NCI-H2196 (cell line): Measurements from ENCODE around the gene TMEM123.

Experiments used
- DNase-seq: peaks from one replicate; lab custom pipeline; 2025; ENCODE audit not compliant: unreplicated experiment; lab: John Stamatoyannopoulos, UW

TMEM123 gene

GRCh38 chr11:102472127-102472526, 19.6 kb upstream of the TMEM123 start:
- DNase-seq: no peak

GRCh38 chr11:102471474-102471873, 18.9 kb upstream of the TMEM123 start:
- DNase-seq: no peak

DNA sequence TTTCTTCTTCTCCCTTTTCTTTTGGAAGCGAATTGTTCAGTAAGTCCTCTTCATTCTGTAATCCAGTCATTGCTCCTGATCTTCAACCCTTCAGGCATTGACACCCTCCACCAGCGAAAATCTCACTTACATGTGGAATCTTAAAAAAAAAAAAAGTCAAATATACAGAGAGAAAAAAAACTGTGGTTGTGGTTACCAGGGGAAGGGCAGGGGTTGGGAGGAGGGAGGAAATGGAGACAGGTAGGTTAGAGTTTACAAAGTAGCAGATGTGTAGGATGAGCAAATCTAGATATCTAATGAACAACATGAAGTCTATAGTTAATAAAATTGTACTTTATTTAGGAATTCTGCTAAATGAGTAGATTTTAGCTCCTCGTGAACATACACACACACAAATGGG, 17.7 kb upstream of the TMEM123 start:
- DNase-seq: no peak

DNA sequence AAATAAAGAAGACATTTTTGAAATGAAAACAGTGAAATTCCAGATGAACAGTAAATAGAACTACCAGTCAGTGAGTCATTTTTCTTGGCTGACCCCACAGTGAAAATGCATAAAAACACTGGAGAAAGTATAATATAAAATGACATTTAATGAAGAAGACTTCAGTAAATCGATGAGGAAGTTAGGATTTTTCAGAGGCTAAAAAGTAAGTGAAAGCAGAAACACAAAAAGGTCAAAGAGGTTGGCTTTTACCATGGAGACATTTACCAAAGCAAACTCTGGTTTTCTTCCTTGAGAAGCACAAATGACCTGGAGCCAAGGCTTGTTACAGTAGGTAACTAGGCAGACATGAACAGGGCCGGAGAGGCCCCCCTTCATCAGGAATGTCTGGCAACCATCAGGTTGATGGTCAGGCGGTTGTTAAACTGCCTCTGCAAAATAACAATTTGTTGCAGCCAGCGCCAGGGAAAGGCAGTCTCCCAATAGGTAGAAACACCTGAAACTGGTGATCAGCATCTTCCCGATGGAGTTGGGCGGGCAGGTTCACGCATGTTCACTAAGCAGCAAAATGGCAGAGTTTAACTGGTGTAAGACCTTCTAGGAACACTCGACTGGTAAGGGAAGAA, 16.7 kb upstream of the TMEM123 start:
- DNase-seq: no peak

GRCh38 chr11:102468616-102469195, 16.1 kb upstream of the TMEM123 start:
- DNase-seq: no peak

GRCh38 chr11:102467853-102468580, 15.5 kb upstream of the TMEM123 start:
- DNase-seq: peak; percentile 35

DNA sequence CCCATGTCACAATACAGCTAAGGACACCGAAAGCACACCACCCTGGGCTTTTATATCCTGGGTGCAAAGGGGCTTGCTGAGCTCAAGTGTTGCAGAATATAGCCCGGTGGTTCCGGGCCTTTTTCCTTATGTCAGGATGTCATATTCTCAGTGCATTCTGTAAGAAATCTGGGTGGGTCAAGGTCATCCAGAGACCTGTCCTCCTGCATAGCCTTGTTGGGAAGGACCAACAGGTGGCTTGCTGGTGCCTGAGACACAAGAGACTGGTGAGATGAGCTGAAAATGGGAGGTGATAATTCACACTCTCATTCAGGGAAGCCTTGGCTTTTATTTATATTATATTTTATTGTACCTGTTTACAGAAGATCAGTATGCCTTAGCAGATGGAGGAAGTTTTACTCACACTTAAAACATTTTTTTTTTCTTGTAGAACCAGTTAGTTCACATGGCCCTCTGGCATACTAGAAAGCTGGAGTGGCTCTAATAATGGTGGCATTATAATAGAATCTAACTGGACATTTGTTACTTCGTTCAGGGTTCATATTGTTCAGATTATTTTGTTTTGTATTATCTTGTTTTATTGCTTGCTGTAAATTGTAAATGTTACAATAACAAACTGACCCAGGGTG, 14.6 kb upstream of the TMEM123 start:
- DNase-seq: peak; percentile 64

- no peak for DNase-seq
These were observed 13.1 kb upstream of the TMEM123 start for GRCh38 chr11:102465696-102466095.

- DNase-seq: no peak
These were observed 12.4 kb upstream of the TMEM123 start for GRCh38 chr11:102464859-102465500.

DNA sequence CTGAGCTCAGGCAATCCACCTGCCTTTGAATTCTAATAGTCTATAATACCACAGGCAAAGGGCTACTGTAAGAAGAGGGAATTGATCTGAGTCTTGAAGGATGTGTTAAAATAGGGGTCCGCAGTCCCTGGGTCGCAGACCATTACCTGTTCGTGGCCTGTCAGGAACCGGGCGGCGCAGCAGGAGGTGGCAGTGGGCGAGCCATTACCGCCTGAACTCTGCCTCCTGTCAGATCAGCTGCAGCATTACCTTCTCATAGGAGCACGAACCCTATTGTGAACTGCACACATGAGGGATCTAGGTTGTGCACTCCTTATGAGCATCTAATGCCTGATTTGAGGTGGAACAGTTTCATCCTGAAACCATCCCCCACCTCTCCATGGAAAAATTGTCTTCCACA, 11.5 kb upstream of the TMEM123 start:
- no peak for DNase-seq

- DNase-seq: no peak
These were observed 10.0 kb upstream of the TMEM123 start for GRCh38 chr11:102462610-102463009.

DNA sequence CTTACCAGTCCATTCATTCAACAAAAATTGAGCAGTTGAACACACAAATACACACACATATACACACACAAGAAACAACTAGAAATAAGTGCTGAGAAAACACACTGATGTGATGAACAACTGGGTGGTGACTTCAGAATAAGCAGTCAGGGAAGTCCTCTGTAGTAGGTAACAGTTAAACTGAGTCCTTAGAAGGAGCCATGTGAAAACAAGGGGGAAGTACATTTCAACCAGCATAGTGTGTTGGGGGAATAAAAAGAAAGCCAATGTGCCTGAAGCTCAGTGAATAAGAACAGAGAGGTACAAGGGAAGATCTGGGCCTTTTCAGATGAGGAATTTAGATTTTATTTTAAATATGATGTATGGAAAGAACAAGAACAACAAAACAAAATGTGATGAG, 6.8 kb upstream of the TMEM123 start:
- no peak for DNase-seq

GRCh38 chr11:102458548-102458947, 6.0 kb upstream of the TMEM123 start:
- DNase-seq: no peak

- no peak for DNase-seq
These were observed 5.3 kb upstream of the TMEM123 start for GRCh38 chr11:102457865-102458264.

GRCh38 chr11:102457056-102457677, 4.6 kb upstream of the TMEM123 start:
- DNase-seq: no peak

DNA sequence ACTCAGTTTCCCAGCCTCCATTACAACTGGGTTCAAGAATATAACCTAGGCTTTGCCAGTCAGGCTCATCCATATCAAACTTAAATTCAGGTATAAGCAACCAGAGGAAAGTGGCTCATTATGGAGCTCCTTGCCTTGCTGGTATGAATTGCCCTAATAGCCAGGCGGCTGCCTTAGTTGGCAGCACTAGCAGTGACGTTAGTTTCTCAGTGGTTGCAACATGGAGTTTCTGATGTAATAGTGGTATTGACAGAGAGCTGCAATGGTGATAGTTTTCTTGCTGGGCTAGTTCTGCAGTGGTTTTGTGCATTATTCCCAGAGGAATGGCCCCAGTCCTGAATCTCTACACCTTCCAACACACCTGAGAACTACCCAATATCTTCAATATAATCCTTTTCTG, 3.8 kb upstream of the TMEM123 start:
- DNase-seq: no peak

DNA sequence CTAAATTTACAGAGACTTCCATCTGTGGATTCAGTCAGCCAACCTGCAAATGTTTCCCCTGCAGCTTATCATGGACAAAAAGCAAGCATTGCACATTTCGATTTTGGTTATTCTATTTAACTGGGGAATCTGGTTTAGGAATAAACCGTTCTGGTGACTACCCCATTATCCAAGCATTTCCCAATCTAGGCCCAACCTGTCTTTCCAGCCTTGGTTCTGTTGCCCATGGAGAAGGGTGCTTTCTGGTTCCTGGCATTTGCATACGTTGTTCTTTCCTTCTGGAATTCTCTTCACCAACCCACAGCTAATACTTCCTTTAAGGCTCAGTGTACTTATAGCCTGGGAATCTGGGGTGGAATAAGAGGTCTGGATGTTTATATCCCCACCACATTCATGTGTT, 1.4 kb upstream of the TMEM123 start:
- no peak for DNase-seq

DNA sequence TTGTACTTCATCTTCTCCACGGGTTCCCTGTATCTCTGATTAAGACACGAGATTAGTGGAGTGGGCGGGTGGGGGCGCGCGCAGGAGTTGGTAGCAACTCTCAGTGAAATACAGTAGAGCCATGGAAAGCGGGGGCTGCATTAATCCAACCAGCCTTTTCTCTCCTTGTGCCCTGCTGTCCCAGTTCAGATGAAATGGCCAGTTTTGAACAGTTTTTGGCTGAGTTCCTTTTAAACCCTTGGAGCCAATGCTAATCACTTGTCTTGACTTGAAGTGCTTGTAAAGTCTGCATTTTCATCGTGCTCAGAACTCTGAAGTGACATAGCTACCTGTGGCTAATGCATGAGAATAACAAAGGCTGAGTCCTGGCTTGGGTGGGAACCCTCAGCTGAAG, 734 bp upstream of the TMEM123 start:
- DNase-seq: peak; percentile 23

GRCh38 chr11:102451681-102452460, 694 bp downstream of the TMEM123 start:
- peak; percentile 35 for DNase-seq

- DNase-seq: no peak
These were observed 1.4 kb downstream of the TMEM123 start for GRCh38 chr11:102451041-102451680.
